Lung (tissue), 12 donors: Measurements from ENCODE around the gene A3GALT2. TPM values are rescaled to one million over a fixed set of nuclear protein-coding genes. Genes with fewer than 3 reads are reported as not detected.

ENCODE experiments used
- ATAC-seq: fragments of 200-7000 bp; cut with Tn5 transposase; one replicate; pipeline ENCODE4 v1.9.1; 2020; ENCODE audit warnings: moderate number of reproducible peaks; ENCODE audit not compliant: insufficient read depth, low FRiP score
- DNase-seq, 3 donors: peaks; one replicate each; pipeline ENCODE4 v3.0.0-alpha.2; 2013 to 2017
- H3K27ac ChIP-seq, 2 donors: one replicate each; pipeline ENCODE4 v1.5.1; 2013; ENCODE audit warnings: mild to moderate bottlenecking in 2 of 2, moderate library complexity in 2 of 2, control low read depth in 1 of 2, inconsistent platforms in 1 of 2, low read depth in 1 of 2, low read length in 1 of 2
- H3K27me3 ChIP-seq, 3 donors: one replicate each; pipeline ENCODE4 v1.5.1; 2013; ENCODE audit warnings: low read length in 2 of 3; ENCODE audit not compliant: control insufficient read depth in 3 of 3, insufficient read depth in 3 of 3
- H3K36me3 ChIP-seq, 4 donors: one replicate each; pipeline ENCODE4 v1.5.1; 2013; ENCODE audit warnings: low read length in 4 of 4, mild to moderate bottlenecking in 1 of 4, moderate library complexity in 1 of 4; ENCODE audit not compliant: control insufficient read depth in 4 of 4, insufficient read depth in 4 of 4
- H3K4me1 ChIP-seq, 5 donors: one replicate each; pipeline ENCODE4 v1.5.1; 2013; ENCODE audit warnings: low read length in 5 of 5, mild to moderate bottlenecking in 2 of 5, moderate library complexity in 1 of 5; ENCODE audit not compliant: control insufficient read depth in 5 of 5, insufficient read depth in 5 of 5
- H3K4me3 ChIP-seq: one replicate; pipeline ENCODE4 v1.5.1; 2013; ENCODE audit warnings: mild to moderate bottlenecking, control low read depth, moderate library complexity
- H3K9ac ChIP-seq, 2 donors: one replicate each; pipeline ENCODE4 v1.5.1; 2013; ENCODE audit warnings: low read length in 2 of 2, control low read depth in 1 of 2; ENCODE audit not compliant: insufficient read depth in 1 of 2
- H3K9me3 ChIP-seq, 4 donors: one replicate each; pipeline ENCODE4 v1.5.1; 2013; ENCODE audit warnings: low read length in 3 of 4, mild to moderate bottlenecking in 1 of 4, moderate library complexity in 1 of 4; ENCODE audit not compliant: control insufficient read depth in 4 of 4, insufficient read depth in 3 of 4
- WGBS, 2 donors: extraction: QIAGEN DNeasy Blood & Tissue Kit; methylation state at CpG; one replicate each; pipeline ENCODE4 v1.1.7; 2013; 5-methylcytosine and 5-hydroxymethylcytosine counted together
- polyA plus RNA-seq, 2 donors: library from polyadenylated mRNA; stranded (reverse); fragments of 200-250 nt; gene quantifications; one replicate each; pipeline ENCODE4 v1.2.1, GENCODE V29; 2013
- total RNA-seq, 2 donors: library from RNA; depleted of rRNA in 1 of 2; stranded (reverse); fragments of >200 nt in 1 of 2; gene quantifications; one replicate each; pipeline ENCODE4 v1.2.1, GENCODE V29; 2014 to 2021
- TF ChIP-seq, protein P1 (sequence below): IDR thresholded peaks from 2 replicates; pipeline ENCODE4 v1.5.1; 2012; ENCODE audit warnings: mild to moderate bottlenecking; ENCODE audit errors: control extremely low read depth, extremely low read depth
- donor health status: control.
- donor health status: control.
- donor health status: Bipolar disorder and iron deficiency.
- donor health status: healthy.
- donor health status: DM: yes; HTN: yes; CAD: no.

A3GALT2 gene
- total and polyA plus RNA-seq, 4 donors: 0.07 to 0.28 TPM; not detected in 2

- TF ChIP-seq, protein P1, sequence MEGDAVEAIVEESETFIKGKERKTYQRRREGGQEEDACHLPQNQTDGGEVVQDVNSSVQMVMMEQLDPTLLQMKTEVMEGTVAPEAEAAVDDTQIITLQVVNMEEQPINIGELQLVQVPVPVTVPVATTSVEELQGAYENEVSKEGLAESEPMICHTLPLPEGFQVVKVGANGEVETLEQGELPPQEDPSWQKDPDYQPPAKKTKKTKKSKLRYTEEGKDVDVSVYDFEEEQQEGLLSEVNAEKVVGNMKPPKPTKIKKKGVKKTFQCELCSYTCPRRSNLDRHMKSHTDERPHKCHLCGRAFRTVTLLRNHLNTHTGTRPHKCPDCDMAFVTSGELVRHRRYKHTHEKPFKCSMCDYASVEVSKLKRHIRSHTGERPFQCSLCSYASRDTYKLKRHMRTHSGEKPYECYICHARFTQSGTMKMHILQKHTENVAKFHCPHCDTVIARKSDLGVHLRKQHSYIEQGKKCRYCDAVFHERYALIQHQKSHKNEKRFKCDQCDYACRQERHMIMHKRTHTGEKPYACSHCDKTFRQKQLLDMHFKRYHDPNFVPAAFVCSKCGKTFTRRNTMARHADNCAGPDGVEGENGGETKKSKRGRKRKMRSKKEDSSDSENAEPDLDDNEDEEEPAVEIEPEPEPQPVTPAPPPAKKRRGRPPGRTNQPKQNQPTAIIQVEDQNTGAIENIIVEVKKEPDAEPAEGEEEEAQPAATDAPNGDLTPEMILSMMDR: no peak
- Histone ChIP-seq H3K4me3 (no peak overlapping the region), H3K9ac (no peak overlapping the region), H3K9me3 (no peaks in the 10 kb centered on the region), H3K27me3 (no peaks in the 10 kb centered on the region), H3K4me1 (peaks cover 5 to 35% (median 10%) of the 10 kb centered on the region in 5 donors), H3K27ac (peak overlapping the region; percentile 67 to 75), H3K36me3 (peaks cover 31 to 53% (median 47%) of the 10 kb centered on the region in 4 donors)
- WGBS, 2 donors: 64 to 81% methylated on average over 5 of the region's 5 CpGs
- ATAC-seq (no peak), DNase-seq (no peak)
Measured at GRCh38 chr1:33332881-33333280, 12.0 kb upstream of the A3GALT2 start.

DNA sequence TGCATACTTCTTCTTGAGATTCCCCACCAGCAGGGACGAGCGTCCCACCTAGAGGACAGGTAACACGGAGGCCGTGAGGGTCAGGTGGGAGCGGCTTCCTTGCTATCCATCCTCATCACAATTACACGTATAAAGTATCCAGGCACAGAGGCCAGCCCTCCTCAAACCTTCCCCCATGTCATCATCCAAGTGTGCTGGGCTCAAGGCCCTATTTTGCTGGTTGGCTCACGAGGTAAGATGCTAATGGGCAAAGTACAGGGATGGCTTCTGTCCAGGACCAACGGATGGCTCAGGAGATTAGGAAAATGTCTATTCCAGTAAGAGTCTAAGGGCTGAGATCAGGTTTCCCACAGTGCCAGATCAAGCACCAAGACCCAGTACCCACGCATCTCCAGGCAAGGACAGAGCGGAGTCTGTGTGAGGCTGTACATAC, 11.5 kb upstream of the A3GALT2 start:
- TF ChIP-seq, protein P1: no peak
- Histone ChIP-seq H3K27ac (peak overlapping the region; percentile 67 to 75), H3K4me1 (peaks cover 3 to 34% (median 6%) of the 10 kb centered on the region in 5 donors), H3K9ac (no peak overlapping the region), H3K27me3 (no peaks in the 10 kb centered on the region), H3K9me3 (no peaks in the 10 kb centered on the region), H3K4me3 (no peak overlapping the region), H3K36me3 (peaks cover 32 to 57% (median 49%) of the 10 kb centered on the region in 4 donors)
- DNase-seq: no peak
- WGBS, 2 donors: 83 to 89% methylated on average over 10 of the region's 10 CpGs
- ATAC-seq: no peak

DNA sequence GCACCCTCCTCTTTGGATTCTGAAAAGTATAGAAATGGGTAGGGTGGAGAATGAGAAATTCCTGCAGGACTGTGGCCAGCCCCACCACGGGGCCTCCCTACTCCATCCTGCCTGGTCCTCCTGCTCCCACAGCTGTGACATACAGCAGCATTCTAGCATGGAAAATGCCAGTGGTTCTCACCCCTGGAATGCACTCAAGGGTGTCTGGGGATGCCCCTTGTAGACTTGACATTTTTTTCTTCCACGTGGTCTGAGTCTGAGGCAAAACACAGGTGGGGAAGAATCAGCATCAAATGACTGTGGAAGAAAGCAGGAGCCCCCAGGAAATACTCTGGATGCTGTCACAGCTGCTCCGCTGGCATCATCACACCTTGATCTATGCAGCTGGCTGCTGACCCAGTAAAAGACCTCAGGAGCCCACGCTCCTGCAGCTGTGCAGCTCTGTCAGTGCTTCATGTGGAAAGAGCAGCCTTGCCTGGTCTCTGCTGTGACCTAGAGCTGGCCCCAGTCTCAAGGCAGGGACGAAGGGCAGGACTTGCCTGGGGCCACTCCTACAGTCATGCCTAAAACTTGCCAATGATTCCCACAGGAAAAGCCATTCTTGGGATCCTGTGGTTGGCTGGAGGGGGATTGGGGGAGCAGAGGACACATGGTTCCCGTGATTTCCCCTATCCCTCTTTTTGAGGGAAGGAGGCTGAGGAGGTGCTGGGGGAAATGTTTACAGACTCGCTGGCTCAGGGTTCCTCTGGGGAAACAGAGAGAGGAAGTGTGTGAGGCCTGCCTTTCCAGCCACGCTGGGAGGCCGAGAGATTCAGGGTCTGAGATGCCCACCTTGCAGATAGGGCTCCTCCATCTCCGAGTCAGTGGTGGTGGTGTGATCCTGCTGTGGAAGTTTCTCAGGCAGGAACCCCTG, 10.8 kb upstream of the A3GALT2 start:
- no peak overlapping the region for H3K4me3 ChIP-seq
- no peaks in the 10 kb centered on the region for H3K9me3 ChIP-seq
- H3K9ac ChIP-seq: no peak overlapping the region
- WGBS, 2 donors: 59 to 65% methylated on average over 10 of the region's 10 CpGs
- ATAC-seq (no peak), DNase-seq (peak in 1 of 3 donors; percentile 19)
- H3K36me3 ChIP-seq: peaks cover 37 to 60% (median 54%) of the 10 kb centered on the region in 4 donors
- TF ChIP-seq, protein P1: no peak
- peaks cover 3 to 37% (median 6%) of the 10 kb centered on the region in 5 donors for H3K4me1 ChIP-seq
- H3K27ac ChIP-seq: peak overlapping the region in 1 of 2 donors; percentile 75
- H3K27me3 ChIP-seq: no peaks in the 10 kb centered on the region
